HG02763 (cell line): ENCODE data around the gene CNGA1.
"Not testable (repeated sequence)": the region's sequence is repeated elsewhere in the genome, so short reads cannot be mapped to it uniquely, and the experiment has no call there.

Experiments used
- ATAC-seq: cut with Tn5 transposase; IDR thresholded peaks from one replicate; pipeline ENCODE4 v1.9.1; 2021; ENCODE audit warnings: mild to moderate bottlenecking, moderate library complexity; ENCODE audit not compliant: unreplicated experiment

Gene CNGA1

GRCh38 chr4:48031802-48032525 lies 15.5 kb upstream of the CNGA1 start:
- ATAC-seq: no peak

- ATAC-seq: no peak
Observed at GRCh38 chr4:48030470-48030869, 14.0 kb upstream of the CNGA1 start.

GRCh38 chr4:48028696-48029095 lies 12.2 kb upstream of the CNGA1 start:
- ATAC-seq: peak; percentile 58

- ATAC-seq: peak; percentile 50
Observed at GRCh38 chr4:48027653-48028052, 11.2 kb upstream of the CNGA1 start.

GRCh38 chr4:48025005-48025404 lies 8.5 kb upstream of the CNGA1 start:
- ATAC-seq: no peak

GRCh38 chr4:48024522-48024921 lies 8.0 kb upstream of the CNGA1 start:
- ATAC-seq: no peak

GRCh38 chr4:48022192-48022799 lies 5.8 kb upstream of the CNGA1 start:
- ATAC-seq: no peak

- ATAC-seq: no peak
Observed at GRCh38 chr4:48021100-48021499, 4.6 kb upstream of the CNGA1 start.

- no peak for ATAC-seq
Observed at GRCh38 chr4:48018112-48018511, 1.6 kb upstream of the CNGA1 start.

- no peak for ATAC-seq
Observed at GRCh38 chr4:48017108-48017571, 659 bp upstream of the CNGA1 start.

- ATAC-seq: no peak
Observed at GRCh38 chr4:48015678-48016077, 803 bp downstream of the CNGA1 start.

GRCh38 chr4:48015216-48015615 lies 1.3 kb downstream of the CNGA1 start:
- ATAC-seq: no peak

GRCh38 chr4:48012824-48013223 lies 3.7 kb downstream of the CNGA1 start:
- ATAC-seq: no peak

GRCh38 chr4:48011722-48012121 lies 4.8 kb downstream of the CNGA1 start:
- no peak for ATAC-seq

GRCh38 chr4:48010906-48011305 lies 5.6 kb downstream of the CNGA1 start:
- ATAC-seq: not testable (repeated sequence)

GRCh38 chr4:48008021-48008596 lies 8.4 kb downstream of the CNGA1 start:
- ATAC-seq: no peak

- no peak for ATAC-seq
Observed at GRCh38 chr4:48005781-48006180, 10.7 kb downstream of the CNGA1 start.

GRCh38 chr4:48003568-48003967 lies 12.9 kb downstream of the CNGA1 start:
- not testable (repeated sequence) for ATAC-seq

GRCh38 chr4:48002267-48002666 lies 14.2 kb downstream of the CNGA1 start:
- no peak for ATAC-seq

- no peak for ATAC-seq
Observed at GRCh38 chr4:47996021-47996420, 20.5 kb downstream of the CNGA1 start.

GRCh38 chr4:47992475-47992874 lies 24.0 kb downstream of the CNGA1 start:
- not testable (repeated sequence) for ATAC-seq

- ATAC-seq: no peak
Observed at GRCh38 chr4:47990145-47990544, 26.3 kb downstream of the CNGA1 start.
